Activated naive CD4-positive, alpha-beta T cell treated with anti-CD3 and anti-CD28 coated beads for 36 hours (primary cell): Measurements from ENCODE around the gene BAIAP2. TPM values are rescaled to one million over a fixed set of nuclear protein-coding genes. Genes with fewer than 3 reads are reported as not detected.

Experiments
- CTCF ChIA-PET: fragments of 350-600 bp; sonication (Branson Sonifier 250); formaldehyde crosslinking; loops from one replicate; lab custom pipeline; 2021; ENCODE audit warnings: antibody characterized with exemption; lab: Charles Lee
- DNase-seq: peaks from one replicate; pipeline ENCODE4 v3.0.0-alpha.2; 2020
- H3K27ac Mint-ChIP-seq: one replicate; pipeline ENCODE4 v1.8.0; 2021; ENCODE audit warnings: mild to moderate bottlenecking, mixed read lengths
- H3K27me3 Mint-ChIP-seq: one replicate; pipeline ENCODE4 v1.8.0; 2021; ENCODE audit warnings: low read depth, mixed read lengths
- H3K36me3 Mint-ChIP-seq: one replicate; pipeline ENCODE4 v1.8.0; 2021; ENCODE audit warnings: low read depth, mixed read lengths
- H3K4me1 Mint-ChIP-seq: one replicate; pipeline ENCODE4 v1.8.0; 2021; ENCODE audit warnings: low read depth, mixed read lengths
- H3K4me3 Mint-ChIP-seq: one replicate; pipeline ENCODE4 v1.8.0; 2021; ENCODE audit warnings: mild to moderate bottlenecking, moderate library complexity, mixed read lengths
- H3K9me3 Mint-ChIP-seq: one replicate; pipeline ENCODE4 v1.8.0; 2021; ENCODE audit warnings: mixed read lengths
- intact Hi-C: fragments of 100-400 bp; cut with micrococcal nuclease; formaldehyde crosslinking; loops from one replicate; pipeline ENCODE4 v1.15.1; 2023
- total RNA-seq, 2 experiments: library from RNA; stranded (reverse); gene quantifications; one replicate each; pipeline ENCODE4 v1.2.3, GENCODE V29; 2021

The BAIAP2 gene
- total RNA-seq, 2 experiments from 2014 or later, result 3.9 to 4.2 TPM

DNA sequence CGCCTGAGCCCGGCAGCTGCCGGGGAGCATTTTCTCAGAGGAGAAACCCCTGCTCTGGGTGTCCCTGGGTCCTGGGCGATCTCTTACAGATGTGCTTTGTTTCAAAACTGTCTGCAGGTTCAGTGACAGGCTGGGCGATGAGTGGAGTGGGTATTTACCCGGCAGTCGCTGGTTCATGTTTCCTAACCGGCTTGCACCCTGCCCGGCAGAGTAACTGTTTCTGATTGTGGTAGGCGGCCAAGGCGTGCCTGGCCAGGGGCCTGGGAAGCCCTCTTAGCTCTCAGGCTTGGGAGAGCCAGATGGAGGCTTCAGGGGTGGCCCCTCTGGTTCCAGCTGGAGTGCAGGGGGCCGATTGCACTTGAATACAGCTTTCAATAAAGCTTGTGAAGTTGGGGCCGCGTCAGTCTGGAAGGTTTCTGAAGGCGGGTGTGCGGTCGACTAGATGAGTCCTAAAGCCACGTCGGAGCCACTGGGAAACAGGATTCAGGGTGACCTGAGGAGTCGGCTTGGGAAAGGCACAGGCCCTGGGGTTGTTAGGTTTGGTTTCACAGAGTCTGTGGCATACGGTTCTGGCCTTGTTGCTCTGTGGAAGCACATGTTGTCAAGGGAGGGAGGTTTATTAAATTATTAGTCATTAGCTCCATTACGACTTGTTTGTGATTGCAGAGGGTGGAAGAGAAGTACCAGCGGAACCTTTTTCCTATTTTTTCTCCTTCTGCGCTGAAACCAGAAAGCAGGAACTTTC is 1.4 kb downstream of the BAIAP2 start:
- Mint-ChIP-seq H3K4me3 (peak overlapping the region; percentile 71), H3K9me3 (no peaks in the 10 kb centered on the region), H3K27me3 (peaks cover 19% of the 10 kb centered on the region), H3K27ac (no peak overlapping the region), H3K36me3 (no peaks in the 10 kb centered on the region), H3K4me1 (peaks cover 15% of the 10 kb centered on the region)
- intact Hi-C loops, result loop anchor here (10.0 kb wide), 1 partner anchor 448 kb away; no protein-coding TSS in a partner anchor
- no peak for DNase-seq
- CTCF ChIA-PET, result interaction anchor here (1.2 kb wide), 1 partner anchor 12 kb away, joined by 4 read pairs; no protein-coding TSS in a partner anchor

DNA sequence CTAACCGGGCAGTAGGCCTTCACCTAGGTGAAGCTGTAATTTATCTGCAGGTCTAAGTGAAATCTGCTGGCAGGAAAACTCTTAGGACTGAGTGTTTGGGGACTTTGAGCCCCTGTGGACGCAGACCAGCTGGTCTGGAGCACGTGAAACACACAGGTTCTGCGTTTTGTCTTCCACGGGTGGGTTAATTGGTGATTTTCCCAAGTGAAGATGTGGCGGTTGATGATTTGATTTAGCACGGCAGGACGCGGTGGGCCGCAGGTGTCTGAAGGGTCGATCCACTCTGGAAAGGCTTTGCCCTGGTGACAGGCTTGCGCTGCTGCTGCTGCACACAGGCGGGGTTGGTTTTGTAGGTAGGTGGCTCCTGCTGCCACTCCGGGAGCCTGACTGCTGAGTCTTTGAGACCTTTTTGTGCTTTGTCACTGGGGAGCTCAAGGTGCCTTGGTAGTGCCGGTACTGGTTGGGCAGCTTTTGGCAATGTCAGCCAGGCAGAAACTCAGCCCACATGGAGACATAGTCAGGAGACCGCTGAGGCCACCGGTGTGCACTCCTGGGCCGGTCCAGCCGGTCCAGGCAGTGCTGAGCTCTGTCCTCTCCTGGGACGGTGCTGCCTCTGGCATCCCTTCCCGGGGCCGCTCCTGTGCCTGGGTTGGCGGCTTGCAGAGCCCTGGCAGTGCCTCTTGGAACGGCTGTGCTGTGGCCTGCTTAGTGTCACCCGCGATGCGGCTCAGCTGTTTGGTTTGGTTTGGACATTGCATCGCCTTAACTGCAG is 2.3 kb downstream of the BAIAP2 start:
- DNase-seq, result no peak
- Mint-ChIP-seq H3K36me3 (no peaks in the 10 kb centered on the region), H3K4me3 (peak overlapping the region; percentile 12), H3K27ac (no peak overlapping the region), H3K4me1 (peaks cover 15% of the 10 kb centered on the region), H3K27me3 (peaks cover 19% of the 10 kb centered on the region), H3K9me3 (no peaks in the 10 kb centered on the region)
- CTCF ChIA-PET, result interaction anchor here (0.7 kb wide), 1 partner anchor 61 kb away, joined by 3 read pairs; no protein-coding TSS in a partner anchor
- intact Hi-C loops, result loop anchor here (10.0 kb wide), 1 partner anchor 448 kb away; no protein-coding TSS in a partner anchor

DNA sequence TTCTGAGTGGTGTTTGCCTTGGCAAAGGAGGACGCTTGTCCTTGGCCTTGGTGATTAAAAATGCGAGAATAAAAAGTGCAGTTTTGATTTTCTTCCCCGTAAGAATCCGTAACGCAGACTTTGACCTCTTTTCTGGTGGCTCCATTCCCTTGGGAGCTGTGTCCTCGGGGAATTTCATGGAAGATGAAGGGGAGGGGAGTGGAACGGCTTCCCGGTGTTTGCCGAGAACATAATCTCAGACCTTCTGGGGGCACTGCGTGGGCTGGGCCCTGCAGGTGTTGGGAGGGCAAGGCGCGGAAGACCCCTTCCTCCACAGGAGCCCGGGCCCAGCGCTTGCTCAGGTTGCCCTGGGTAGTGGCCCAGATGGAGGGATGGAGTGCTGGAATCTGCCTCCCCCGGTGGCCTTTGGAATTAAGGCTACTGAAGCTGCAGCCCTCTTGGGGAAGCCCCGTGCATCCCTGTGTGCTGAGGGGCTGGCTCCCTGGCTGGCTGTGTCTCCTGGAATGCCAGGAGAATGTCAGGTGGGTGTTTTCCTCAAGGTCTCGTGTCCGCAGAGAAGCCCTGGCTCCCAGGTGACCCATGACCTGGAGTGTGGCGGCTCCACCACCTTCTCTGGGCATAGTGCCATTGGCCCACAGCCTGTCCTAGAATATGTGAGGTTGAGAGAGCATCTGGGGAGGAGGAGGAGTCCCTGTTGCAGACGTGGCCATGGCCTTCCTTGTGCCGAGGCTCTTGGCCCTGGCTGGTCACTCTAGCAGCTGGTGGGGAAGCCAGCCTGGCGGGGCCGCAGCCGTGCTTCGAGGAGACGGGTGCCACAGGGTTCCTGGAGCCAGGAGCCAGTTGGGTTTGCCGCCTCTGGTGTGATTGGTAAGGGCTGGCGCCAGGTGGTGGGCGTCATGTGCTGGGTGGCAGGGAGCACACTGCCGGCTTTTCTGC is 3.1 kb downstream of the BAIAP2 start:
- Mint-ChIP-seq H3K27ac (no peak overlapping the region), H3K4me1 (peaks cover 15% of the 10 kb centered on the region), H3K4me3 (no peak overlapping the region), H3K36me3 (no peaks in the 10 kb centered on the region), H3K27me3 (peaks cover 19% of the 10 kb centered on the region), H3K9me3 (no peaks in the 10 kb centered on the region)
- DNase-seq, result no peak
- intact Hi-C loops, result loop anchor here (10.0 kb wide), 1 partner anchor 447 kb away; no protein-coding TSS in a partner anchor
- CTCF ChIA-PET, result no interaction called here

DNA sequence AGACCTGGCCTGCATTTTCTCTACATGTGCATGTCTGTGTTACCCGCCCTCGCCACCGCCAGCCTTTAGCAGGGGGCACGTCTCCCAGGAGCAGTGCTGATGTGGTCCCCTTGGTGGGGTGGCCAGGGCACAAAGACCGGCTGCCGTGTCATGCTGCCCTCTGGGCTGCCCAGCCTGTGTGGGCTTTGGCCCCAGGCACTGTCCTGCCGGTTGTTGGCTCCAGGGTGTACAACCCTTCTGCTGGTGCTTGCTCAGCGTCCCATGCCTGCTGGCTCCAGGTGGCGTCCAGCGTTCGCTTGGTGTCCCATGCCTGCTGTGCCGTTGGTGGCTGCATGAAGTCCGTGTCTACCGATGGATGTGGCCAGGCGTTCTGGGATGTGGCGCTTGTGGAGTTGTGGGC is 4.1 kb downstream of the BAIAP2 start:
- peaks cover 7% of the 10 kb centered on the region for H3K4me1 Mint-ChIP-seq
- CTCF ChIA-PET, result no interaction called here
- H3K27ac Mint-ChIP-seq, result no peak overlapping the region
- no peak for DNase-seq
- no peak overlapping the region for H3K4me3 Mint-ChIP-seq
- H3K27me3 Mint-ChIP-seq, result peaks cover 9% of the 10 kb centered on the region
- H3K36me3 Mint-ChIP-seq, result no peaks in the 10 kb centered on the region
- intact Hi-C loops, result loop anchor here (10.0 kb wide), 1 partner anchor 446 kb away; no protein-coding TSS in a partner anchor
- no peaks in the 10 kb centered on the region for H3K9me3 Mint-ChIP-seq

DNA sequence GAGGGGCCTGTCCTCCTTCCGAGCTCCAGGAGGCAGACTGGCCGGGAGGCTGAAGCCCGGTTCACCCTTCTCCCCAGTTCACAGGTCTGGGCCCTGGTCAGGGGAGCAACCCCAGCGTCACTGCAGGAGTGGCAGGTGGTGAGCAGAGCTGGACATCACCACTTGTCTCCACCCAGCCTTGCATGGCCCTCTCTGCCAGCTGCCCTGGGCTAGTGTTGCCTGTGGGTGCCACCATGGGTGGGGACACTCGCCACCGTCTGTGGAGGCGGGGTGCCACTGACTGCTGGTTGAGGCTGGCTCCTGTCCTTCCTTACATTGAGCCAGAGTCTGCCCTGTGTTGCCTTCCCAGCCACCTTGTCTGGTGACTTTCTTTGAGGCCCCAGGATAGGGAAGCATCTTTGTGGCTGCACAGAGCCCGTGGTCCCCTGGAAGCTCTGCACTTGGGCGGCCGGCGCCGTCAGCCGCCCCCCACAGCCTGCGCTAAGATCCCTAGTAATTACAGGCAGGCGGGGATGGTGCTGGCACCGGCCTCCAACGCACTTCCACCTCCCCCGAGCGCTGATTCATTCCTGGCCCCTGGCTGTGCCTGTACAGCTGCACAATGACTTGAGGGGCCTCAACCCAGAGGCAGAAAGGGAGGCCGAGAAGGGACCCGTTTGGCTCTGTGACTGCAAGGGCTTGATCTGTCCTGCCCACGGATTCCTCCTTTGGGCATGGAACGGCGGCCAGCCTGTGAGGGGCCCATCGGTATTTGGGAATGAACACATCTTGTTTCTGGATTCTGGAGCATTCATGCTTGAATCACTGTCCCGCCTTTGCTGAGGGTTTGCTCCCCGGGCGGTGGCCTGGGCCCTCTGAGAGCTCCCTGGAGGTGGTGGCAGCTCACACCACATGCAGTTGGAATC is 5.2 kb downstream of the BAIAP2 start:
- CTCF ChIA-PET, result no interaction called here

DNA sequence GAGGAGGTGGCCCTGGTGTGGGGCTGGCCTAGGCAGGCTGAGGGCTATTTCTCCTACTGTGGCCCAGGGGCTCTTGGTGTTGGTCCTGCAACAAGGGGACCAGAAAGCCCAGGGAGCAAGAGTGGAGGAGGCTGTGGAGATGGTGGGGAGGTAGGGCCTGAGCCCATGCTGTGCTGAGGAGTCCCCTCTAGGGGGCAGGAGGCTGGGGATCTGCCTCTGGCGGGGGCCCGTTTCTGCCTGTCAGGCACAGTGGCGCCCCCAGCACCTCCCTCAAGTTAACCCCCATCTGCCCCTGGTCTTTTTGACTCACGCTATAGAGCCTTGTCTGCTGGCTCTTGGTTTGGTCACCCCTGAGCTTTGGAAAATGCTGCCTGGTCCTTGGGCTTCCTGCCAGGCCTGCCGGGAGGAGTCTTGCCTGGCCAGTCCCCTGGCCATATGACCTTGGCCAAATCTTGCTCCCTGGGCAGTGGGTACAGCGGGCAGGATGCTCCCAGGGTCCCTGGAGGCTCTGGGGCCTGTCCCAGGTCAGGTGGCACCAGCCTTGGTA is 5.9 kb downstream of the BAIAP2 start:
- Mint-ChIP-seq H3K36me3 (no peaks in the 10 kb centered on the region), H3K4me1 (peaks cover 3% of the 10 kb centered on the region), H3K27ac (no peak overlapping the region), H3K27me3 (peaks cover 4% of the 10 kb centered on the region), H3K9me3 (no peaks in the 10 kb centered on the region), H3K4me3 (no peak overlapping the region)
- intact Hi-C loops, result no loop called here
- no peak for DNase-seq
- CTCF ChIA-PET, result no interaction called here

More for the DNA sequence above, 5.2 kb downstream of the BAIAP2 start:
- Mint-ChIP-seq H3K27ac (no peak overlapping the region), H3K4me1 (peaks cover 5% of the 10 kb centered on the region), H3K9me3 (no peaks in the 10 kb centered on the region), H3K4me3 (no peak overlapping the region), H3K27me3 (peaks cover 7% of the 10 kb centered on the region), H3K36me3 (no peaks in the 10 kb centered on the region)
- no peak for DNase-seq
- intact Hi-C loops, result loop anchor here (10.0 kb wide), 1 partner anchor 445 kb away; no protein-coding TSS in a partner anchor

DNA sequence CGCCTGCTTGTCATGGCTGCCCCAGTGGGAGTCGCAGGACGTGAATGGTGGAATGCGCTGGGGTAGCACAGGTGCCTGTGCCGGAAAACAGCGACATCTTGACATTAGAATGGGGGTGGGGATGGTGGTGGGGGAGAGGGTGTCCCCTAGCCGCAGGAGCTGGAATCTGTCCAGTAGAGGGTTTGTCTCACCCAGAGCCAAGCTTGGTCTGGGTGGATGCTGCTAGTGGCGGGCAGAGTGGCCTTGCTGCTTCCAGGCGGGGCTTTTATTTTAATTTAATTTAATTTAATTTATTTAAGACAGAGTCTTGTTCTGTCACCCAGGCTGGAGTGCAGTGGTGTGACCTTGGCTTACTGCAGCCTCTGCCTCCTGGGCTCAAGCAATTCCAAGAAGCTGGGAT is 7.7 kb downstream of the BAIAP2 start:
- Mint-ChIP-seq H3K27me3 (no peaks in the 10 kb centered on the region), H3K4me3 (no peak overlapping the region), H3K27ac (no peak overlapping the region), H3K36me3 (no peaks in the 10 kb centered on the region), H3K9me3 (no peaks in the 10 kb centered on the region), H3K4me1 (no peaks in the 10 kb centered on the region)
- intact Hi-C loops, result no loop called here
- CTCF ChIA-PET, result interaction anchor here (2.0 kb wide), 1 partner anchor 17 kb away, joined by 5 read pairs; no protein-coding TSS in a partner anchor
- DNase-seq, result no peak

DNA sequence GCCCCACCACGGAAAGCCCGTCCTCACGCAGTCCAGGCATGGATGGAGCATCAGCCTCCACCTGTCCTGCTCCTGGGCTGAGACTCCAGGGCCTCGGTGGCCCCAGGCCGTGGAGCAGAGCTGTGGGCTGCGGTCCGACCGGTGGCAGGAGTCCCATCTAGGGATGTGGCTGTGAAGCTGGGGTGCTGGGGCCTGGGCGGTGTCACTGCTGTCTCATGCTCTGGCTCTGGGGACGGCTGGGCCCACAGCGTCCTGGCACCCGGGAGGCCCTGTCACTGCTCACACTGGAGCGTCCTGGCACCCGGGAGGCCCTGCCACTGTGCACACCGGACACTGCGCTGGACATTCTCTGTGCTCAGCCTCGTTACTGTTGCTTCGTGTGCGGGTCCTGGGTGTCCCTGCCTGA is 8.4 kb downstream of the BAIAP2 start:
- H3K27me3 Mint-ChIP-seq, result no peaks in the 10 kb centered on the region
- DNase-seq, result no peak
- no peaks in the 10 kb centered on the region for H3K4me1 Mint-ChIP-seq
- H3K9me3 Mint-ChIP-seq, result no peaks in the 10 kb centered on the region
- H3K36me3 Mint-ChIP-seq, result no peaks in the 10 kb centered on the region
- CTCF ChIA-PET, result interaction anchor here (2.0 kb wide), 1 partner anchor 18 kb away, joined by 5 read pairs; no protein-coding TSS in a partner anchor
- H3K27ac Mint-ChIP-seq, result no peak overlapping the region
- intact Hi-C loops, result no loop called here
- H3K4me3 Mint-ChIP-seq, result no peak overlapping the region

DNA sequence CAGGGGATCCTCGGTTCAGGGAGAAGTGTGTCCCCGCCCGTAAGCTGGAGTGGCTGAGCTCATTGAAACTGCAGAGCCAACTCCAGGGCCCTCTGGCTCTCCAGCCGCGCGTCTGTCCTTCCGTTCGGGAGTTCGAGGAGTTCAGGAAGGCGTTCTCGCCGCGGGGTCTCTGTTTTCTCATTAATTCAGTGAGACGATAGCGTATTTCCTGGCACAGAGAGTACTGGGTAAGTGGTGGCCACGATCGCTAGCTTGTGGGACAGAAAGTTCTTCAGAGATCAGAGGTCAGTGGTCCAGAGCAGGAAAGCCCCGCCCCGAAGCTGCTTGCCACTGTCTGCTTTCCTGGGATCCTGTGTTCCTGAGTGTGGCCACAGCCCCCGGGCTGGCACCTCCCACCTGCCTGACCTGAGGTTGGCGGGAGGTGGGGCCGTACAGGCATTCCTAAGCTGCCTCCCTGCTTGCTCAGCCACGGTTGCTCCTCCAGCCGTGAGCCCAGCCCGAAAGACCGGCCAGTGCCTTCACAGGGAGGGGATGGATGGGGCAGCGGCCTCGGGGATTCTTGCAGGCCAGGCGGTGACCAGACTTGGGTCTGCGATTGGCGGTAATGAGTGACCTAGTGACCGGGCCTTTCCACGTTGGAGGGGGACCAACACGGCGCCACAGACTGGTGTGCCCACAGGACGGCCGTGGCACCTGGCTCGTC is 8.9 kb downstream of the BAIAP2 start:
- no peak for DNase-seq
- Mint-ChIP-seq H3K27me3 (no peaks in the 10 kb centered on the region), H3K9me3 (no peaks in the 10 kb centered on the region), H3K4me1 (no peaks in the 10 kb centered on the region), H3K4me3 (no peak overlapping the region), H3K27ac (no peak overlapping the region), H3K36me3 (no peaks in the 10 kb centered on the region)
- CTCF ChIA-PET, result interaction anchor here (2.0 kb wide), 1 partner anchor 19 kb away, joined by 5 read pairs; no protein-coding TSS in a partner anchor
- intact Hi-C loops, result no loop called here

DNA sequence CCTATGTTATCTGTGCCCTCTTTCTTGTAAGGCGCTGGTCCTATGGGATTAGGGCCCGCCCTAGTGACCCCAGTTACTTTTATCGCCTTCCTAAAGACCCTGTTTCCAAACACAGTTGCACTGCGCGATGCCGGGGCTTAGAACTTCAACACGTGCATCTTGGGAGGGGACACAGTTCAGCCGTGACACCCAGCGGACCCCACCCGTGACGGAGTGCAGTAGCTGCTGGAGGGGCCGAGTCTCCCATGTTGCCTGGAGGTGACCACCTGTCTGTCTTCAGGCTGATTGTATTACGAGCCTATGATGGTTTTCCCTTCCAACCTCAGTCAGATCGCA is 9.4 kb downstream of the BAIAP2 start:
- CTCF ChIA-PET, result interaction anchor here (2.0 kb wide), 1 partner anchor 19 kb away, joined by 5 read pairs; no protein-coding TSS in a partner anchor
- H3K4me1 Mint-ChIP-seq, result peaks cover 4% of the 10 kb centered on the region
- no peak for DNase-seq
- no peak overlapping the region for H3K27ac Mint-ChIP-seq
- H3K27me3 Mint-ChIP-seq, result no peaks in the 10 kb centered on the region
- H3K4me3 Mint-ChIP-seq, result no peak overlapping the region
- no peaks in the 10 kb centered on the region for H3K36me3 Mint-ChIP-seq
- intact Hi-C loops, result no loop called here
- no peaks in the 10 kb centered on the region for H3K9me3 Mint-ChIP-seq
